Measurements from ENCODE around the gene RERE.

The RERE gene

GRCh38 chr1:8570465-8570864, 247.0 kb downstream of the RERE start:
- no peak for DNase-seq

- DNase-seq: no peak
Observed at GRCh38 chr1:8569242-8569641, 248.2 kb downstream of the RERE start.

- no peak for DNase-seq
Observed at GRCh38 chr1:8568837-8569236, 248.6 kb downstream of the RERE start.

- DNase-seq: no peak
Observed at GRCh38 chr1:8567146-8567545, 250.3 kb downstream of the RERE start.

- DNase-seq: no peak
Observed at GRCh38 chr1:8565802-8566201, 251.6 kb downstream of the RERE start.

GRCh38 chr1:8563944-8564537, 253.4 kb downstream of the RERE start:
- no peak for DNase-seq

GRCh38 chr1:8562881-8563865, 254.3 kb downstream of the RERE start:
- DNase-seq: no peak

GRCh38 chr1:8562222-8562621, 255.2 kb downstream of the RERE start:
- DNase-seq: no peak

GRCh38 chr1:8560611-8561544, 256.6 kb downstream of the RERE start:
- DNase-seq: peak in 1 of 14 donors; percentile 49

- DNase-seq: no peak
Observed at GRCh38 chr1:8560035-8560434, 257.4 kb downstream of the RERE start.

- no peak for DNase-seq
Observed at GRCh38 chr1:8555582-8555981, 261.9 kb downstream of the RERE start.

GRCh38 chr1:8554956-8555534, 262.4 kb downstream of the RERE start:
- no peak for DNase-seq

GRCh38 chr1:8552820-8553397, 264.5 kb downstream of the RERE start:
- peak in 3 of 14 donors; percentile 6 to 16 (median 9) for DNase-seq

GRCh38 chr1:8551613-8552489, 265.6 kb downstream of the RERE start:
- no peak for DNase-seq

GRCh38 chr1:8551057-8551456, 266.4 kb downstream of the RERE start:
- DNase-seq: no peak

- DNase-seq: no peak
Observed at GRCh38 chr1:8547791-8548190, 269.6 kb downstream of the RERE start.

GRCh38 chr1:8545078-8545477, 272.4 kb downstream of the RERE start:
- DNase-seq: no peak

- DNase-seq: no peak
Observed at GRCh38 chr1:8544644-8545043, 272.8 kb downstream of the RERE start.

GRCh38 chr1:8543965-8544364, 273.5 kb downstream of the RERE start:
- no peak for DNase-seq

- DNase-seq: no peak
Observed at GRCh38 chr1:8541961-8542521, 275.4 kb downstream of the RERE start.

GRCh38 chr1:8540971-8541370, 276.5 kb downstream of the RERE start:
- no peak for DNase-seq
